ENCODE data around the gene PPP1R1C. TPM values are rescaled to one million over a fixed set of nuclear protein-coding genes. Genes with fewer than 3 reads are reported as not detected.

Gene PPP1R1C
- total RNA-seq, 4 donors from 2014 or later = not detected

GRCh38 chr2:182132605-182133004 is 147.0 kb downstream of the PPP1R1C start:
- H3K36me3 ChIP-seq = no peaks in the 10 kb centered on the region
- no peaks in the 10 kb centered on the region for H3K9me3 ChIP-seq
- H3K4me3 ChIP-seq = no peak overlapping the region
- H3K27me3 ChIP-seq = no peaks in the 10 kb centered on the region
- no peak overlapping the region for H3K27ac ChIP-seq
- no peak for TF ChIP-seq POLR2A (IDR thresholded peaks at IDR 0.05)
- peak in 3 of 6 experiments; percentile 16 to 23 (median 19) for TF ChIP-seq CTCF (IDR thresholded peaks at IDR 0.05)
- H3K4me1 ChIP-seq = no peaks in the 10 kb centered on the region
- DNase-seq = no peak

- no peak for TF ChIP-seq POLR2A (IDR thresholded peaks at IDR 0.05)
- no peak for TF ChIP-seq CTCF (IDR thresholded peaks at IDR 0.05)
- H3K4me3 ChIP-seq = no peak overlapping the region
- H3K4me1 ChIP-seq = no peaks in the 10 kb centered on the region
- H3K27me3 ChIP-seq = no peaks in the 10 kb centered on the region
- H3K9me3 ChIP-seq = no peaks in the 10 kb centered on the region
- H3K27ac ChIP-seq = no peak overlapping the region
- H3K36me3 ChIP-seq = no peaks in the 10 kb centered on the region
- DNase-seq = no peak
These were observed 147.7 kb downstream of the PPP1R1C start for GRCh38 chr2:182133195-182133891.

- no peaks in the 10 kb centered on the region for H3K36me3 ChIP-seq
- H3K4me3 ChIP-seq = no peak overlapping the region
- no peaks in the 10 kb centered on the region for H3K9me3 ChIP-seq
- TF ChIP-seq POLR2A (IDR thresholded peaks at IDR 0.05) (no peak), CTCF (IDR thresholded peaks at IDR 0.05) (no peak)
- H3K4me1 ChIP-seq = no peaks in the 10 kb centered on the region
- no peak for DNase-seq
- no peaks in the 10 kb centered on the region for H3K27me3 ChIP-seq
- H3K27ac ChIP-seq = no peak overlapping the region
These were observed 148.5 kb downstream of the PPP1R1C start for GRCh38 chr2:182134201-182134600.

GRCh38 chr2:182142062-182142461 is 156.4 kb downstream of the PPP1R1C start:
- no peaks in the 10 kb centered on the region for H3K27me3 ChIP-seq
- no peak overlapping the region for H3K27ac ChIP-seq
- no peaks in the 10 kb centered on the region for H3K9me3 ChIP-seq
- no peak for DNase-seq
- no peak overlapping the region for H3K4me3 ChIP-seq
- no peak for TF ChIP-seq CTCF (IDR thresholded peaks at IDR 0.05)
- TF ChIP-seq POLR2A (IDR thresholded peaks at IDR 0.05) = no peak
- no peaks in the 10 kb centered on the region for H3K36me3 ChIP-seq
- no peaks in the 10 kb centered on the region for H3K4me1 ChIP-seq

- Histone ChIP-seq H3K36me3 (no peaks in the 10 kb centered on the region), H3K27ac (no peak overlapping the region), H3K9me3 (no peaks in the 10 kb centered on the region), H3K4me1 (no peaks in the 10 kb centered on the region), H3K27me3 (no peaks in the 10 kb centered on the region), H3K4me3 (no peak overlapping the region)
- TF ChIP-seq POLR2A (IDR thresholded peaks at IDR 0.05) (no peak), CTCF (IDR thresholded peaks at IDR 0.05) (no peak)
- DNase-seq = no peak
These were observed 158.6 kb downstream of the PPP1R1C start for GRCh38 chr2:182144041-182144775.
